Measurements from ENCODE around the gene CTSA.
A peak's percentile ranks its signal among the peaks of the same experiment; 100 is the strongest.
"Not testable (repeated sequence)": the region's sequence is repeated elsewhere in the genome, so short reads cannot be mapped to it uniquely, and the experiment has no call there.

Gene CTSA

GRCh38 chr20:45919542-45920399 lies 28.6 kb downstream of the CTSA start:
- no peak for DNase-seq

GRCh38 chr20:45920462-45921336 lies 29.6 kb downstream of the CTSA start:
- DNase-seq, result no peak

GRCh38 chr20:45921337-45922189 lies 30.4 kb downstream of the CTSA start:
- DNase-seq, result no peak

- DNase-seq, result no peak
These were observed 33.5 kb downstream of the CTSA start for GRCh38 chr20:45924391-45925261.

GRCh38 chr20:45925821-45926506 lies 34.8 kb downstream of the CTSA start:
- no peak for DNase-seq

- DNase-seq, result no peak
These were observed 35.6 kb downstream of the CTSA start for GRCh38 chr20:45926731-45927070.

GRCh38 chr20:45927071-45927878 lies 36.1 kb downstream of the CTSA start:
- no peak for DNase-seq

- not testable (repeated sequence) for DNase-seq
These were observed 40.5 kb downstream of the CTSA start for GRCh38 chr20:45931680-45932079.

GRCh38 chr20:45933266-45934045 lies 42.3 kb downstream of the CTSA start:
- DNase-seq, result peak; percentile 61

GRCh38 chr20:45934046-45934585 lies 43.0 kb downstream of the CTSA start:
- no peak for DNase-seq

GRCh38 chr20:45934586-45935415 lies 43.7 kb downstream of the CTSA start, which contains the start of gene PCIF1:
TSS of gene PCIF1 (plus strand) at chr20:45934683. CDS start at chr20:45939000, 4,317 bp downstream.
- peak; percentile 93 for DNase-seq

- DNase-seq, result no peak
These were observed 44.4 kb downstream of the CTSA start for GRCh38 chr20:45935416-45936046.

GRCh38 chr20:45937765-45938164 lies 46.6 kb downstream of the CTSA start:
- DNase-seq, result no peak

- no peak for DNase-seq
These were observed 47.7 kb downstream of the CTSA start for GRCh38 chr20:45938727-45939438.

- DNase-seq, result no peak
These were observed 48.9 kb downstream of the CTSA start for GRCh38 chr20:45940053-45940452.

GRCh38 chr20:45940469-45940868 lies 49.3 kb downstream of the CTSA start:
- DNase-seq, result no peak

GRCh38 chr20:45943613-45944012 lies 52.5 kb downstream of the CTSA start:
- no peak for DNase-seq

All from NCI-H1417 treated with DMSO at 0.1 percent for 48 hours (cell line).